ENCODE data around the gene LCE4A.

DNA sequence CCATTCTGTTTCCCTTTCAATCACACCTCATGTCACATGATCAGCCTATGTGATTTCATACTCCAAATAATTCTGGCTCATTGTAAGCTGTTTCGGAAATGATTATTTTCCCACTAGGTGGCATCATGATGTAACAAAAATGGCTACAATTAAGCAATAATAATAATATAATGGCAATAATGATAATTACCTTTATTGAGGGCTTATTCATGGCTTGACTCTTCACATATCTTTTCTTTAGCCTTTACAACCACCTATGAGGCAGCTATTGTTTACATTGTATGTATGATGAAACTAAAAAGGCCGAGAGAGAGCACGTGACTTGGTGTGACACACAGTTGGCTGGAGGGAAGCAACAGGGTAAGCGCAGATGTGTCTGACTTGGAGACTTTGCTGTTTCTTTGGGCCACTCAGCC, 37.3 kb downstream of the LCE4A start:
- TF ChIP-seq, protein P1, sequence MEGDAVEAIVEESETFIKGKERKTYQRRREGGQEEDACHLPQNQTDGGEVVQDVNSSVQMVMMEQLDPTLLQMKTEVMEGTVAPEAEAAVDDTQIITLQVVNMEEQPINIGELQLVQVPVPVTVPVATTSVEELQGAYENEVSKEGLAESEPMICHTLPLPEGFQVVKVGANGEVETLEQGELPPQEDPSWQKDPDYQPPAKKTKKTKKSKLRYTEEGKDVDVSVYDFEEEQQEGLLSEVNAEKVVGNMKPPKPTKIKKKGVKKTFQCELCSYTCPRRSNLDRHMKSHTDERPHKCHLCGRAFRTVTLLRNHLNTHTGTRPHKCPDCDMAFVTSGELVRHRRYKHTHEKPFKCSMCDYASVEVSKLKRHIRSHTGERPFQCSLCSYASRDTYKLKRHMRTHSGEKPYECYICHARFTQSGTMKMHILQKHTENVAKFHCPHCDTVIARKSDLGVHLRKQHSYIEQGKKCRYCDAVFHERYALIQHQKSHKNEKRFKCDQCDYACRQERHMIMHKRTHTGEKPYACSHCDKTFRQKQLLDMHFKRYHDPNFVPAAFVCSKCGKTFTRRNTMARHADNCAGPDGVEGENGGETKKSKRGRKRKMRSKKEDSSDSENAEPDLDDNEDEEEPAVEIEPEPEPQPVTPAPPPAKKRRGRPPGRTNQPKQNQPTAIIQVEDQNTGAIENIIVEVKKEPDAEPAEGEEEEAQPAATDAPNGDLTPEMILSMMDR (conservative IDR thresholded peaks at IDR 0.05; ENCODE audit: low read depth, low read length): peak; percentile 47
- TF ChIP-seq EZH2phosphoT487 (IDR thresholded peaks at IDR 0.05; ENCODE audit: borderline replicate concordance, low read length) (no peak), EZH2 (IDR thresholded peaks at IDR 0.05; ENCODE audit: low read length, unreplicated experiment) (no peak)
